ENCODE results near the gene STPG2.
"Not testable (repeated sequence)": the region's sequence is repeated elsewhere in the genome, so short reads cannot be mapped to it uniquely, and the experiment has no call there.

Gene STPG2

DNA sequence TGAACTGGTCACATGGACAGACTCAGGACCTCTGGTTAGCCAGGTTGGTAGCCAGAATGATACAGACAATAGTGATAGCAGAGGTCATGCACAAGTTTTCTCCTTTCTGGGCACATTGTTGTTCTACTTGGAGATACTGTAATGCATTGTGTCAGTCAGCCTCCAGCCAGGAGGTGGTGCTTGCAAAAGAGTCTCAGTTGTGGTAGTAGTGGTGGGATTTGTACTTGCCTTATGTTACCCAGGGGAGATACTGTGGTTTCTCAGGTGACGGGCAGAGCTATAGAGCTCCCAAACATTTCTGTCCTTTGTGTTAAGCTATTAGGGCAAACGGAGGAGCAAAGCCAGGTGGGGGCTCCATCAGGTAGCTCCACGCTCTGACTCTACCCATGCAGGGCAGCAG is 190.5 kb downstream of the STPG2 start:
- no peak for DNase-seq (ENCODE audit: extremely low read depth in 1 of 2, low read depth in 1 of 2)

- DNase-seq (ENCODE audit: extremely low read depth in 1 of 2, low read depth in 1 of 2) = no peak
Observed at GRCh38 chr4:97950836-97951235, 192.4 kb downstream of the STPG2 start.

DNA sequence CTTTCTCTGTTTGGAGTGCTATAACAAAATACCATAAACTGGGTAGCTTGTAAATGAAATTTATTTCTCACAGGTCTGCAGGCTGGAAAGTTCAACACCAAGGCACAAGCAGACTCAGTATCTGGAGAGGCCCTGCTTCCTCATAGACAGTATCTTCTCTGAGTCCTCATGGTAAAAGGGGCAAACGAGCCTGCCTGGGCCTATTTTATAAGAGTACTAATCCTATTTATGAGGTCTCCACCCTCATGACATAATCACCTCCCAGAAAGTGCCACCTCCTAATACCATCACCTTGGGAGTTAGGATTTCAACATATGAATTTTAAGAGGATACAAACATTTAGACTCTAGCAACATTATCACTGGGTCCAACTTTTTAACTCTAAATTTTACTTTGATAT is 200.3 kb downstream of the STPG2 start:
- no peak for DNase-seq (ENCODE audit: extremely low read depth in 1 of 2, low read depth in 1 of 2)

- DNase-seq (ENCODE audit: extremely low read depth in 1 of 2, low read depth in 1 of 2) = no peak
Observed at GRCh38 chr4:97942137-97942536, 201.1 kb downstream of the STPG2 start.

- DNase-seq (ENCODE audit: extremely low read depth in 1 of 2, low read depth in 1 of 2) = no peak
Observed at GRCh38 chr4:97938141-97938540, 205.1 kb downstream of the STPG2 start.

DNA sequence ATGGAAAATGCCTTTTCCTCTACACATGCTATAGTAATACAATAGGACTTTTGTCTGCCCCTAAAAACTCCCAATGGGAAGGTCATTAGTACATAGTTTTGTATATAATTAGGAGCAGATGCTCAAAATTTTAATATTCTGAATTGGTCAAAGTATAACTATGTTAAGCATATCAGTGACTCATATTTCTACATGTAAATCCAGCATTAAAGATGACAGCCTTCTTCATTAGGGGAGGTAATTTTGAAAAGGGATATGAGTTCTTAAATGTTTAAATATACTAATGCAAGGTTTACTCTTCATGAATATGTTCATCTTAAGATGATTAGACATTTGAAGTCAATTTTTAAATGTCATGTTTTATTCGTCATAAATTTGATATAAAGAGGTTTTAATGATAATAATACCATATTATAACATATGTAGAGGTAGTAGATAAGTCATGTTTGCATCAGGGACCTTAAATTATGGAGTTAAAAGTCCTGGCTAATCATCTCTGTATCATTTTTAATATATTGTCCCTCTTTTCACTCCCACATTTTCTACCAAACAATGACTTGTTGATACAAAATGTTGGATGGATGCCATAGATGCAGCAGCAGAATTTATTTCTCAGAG is 218.8 kb downstream of the STPG2 start:
- no peak for DNase-seq (ENCODE audit: extremely low read depth in 1 of 2, low read depth in 1 of 2)

- DNase-seq (ENCODE audit: extremely low read depth in 1 of 2, low read depth in 1 of 2) = no peak
Observed at GRCh38 chr4:97923096-97923495, 220.2 kb downstream of the STPG2 start.

GRCh38 chr4:97917115-97917514 is 226.2 kb downstream of the STPG2 start:
- DNase-seq (ENCODE audit: extremely low read depth in 1 of 2, low read depth in 1 of 2) = no peak

DNA sequence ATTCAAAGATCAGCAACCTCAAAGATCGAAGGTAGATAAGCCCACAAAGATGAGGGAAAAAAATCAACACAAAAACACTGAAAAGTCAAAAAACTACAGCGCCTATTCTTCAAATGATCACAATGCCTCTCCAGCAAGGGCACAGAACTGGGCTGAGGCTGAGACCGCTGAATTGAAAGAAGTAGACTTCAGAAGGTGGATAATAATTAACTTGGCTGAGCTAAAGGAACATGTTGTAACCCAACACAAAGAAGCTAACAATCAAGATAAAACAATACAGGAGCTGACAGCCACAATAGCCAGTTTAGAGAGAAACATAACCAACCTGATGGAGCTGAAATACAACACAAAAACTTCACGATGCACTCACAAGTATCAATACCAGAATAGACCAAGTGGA is 231.1 kb downstream of the STPG2 start:
- DNase-seq (ENCODE audit: extremely low read depth in 1 of 2, low read depth in 1 of 2) = no peak

DNA sequence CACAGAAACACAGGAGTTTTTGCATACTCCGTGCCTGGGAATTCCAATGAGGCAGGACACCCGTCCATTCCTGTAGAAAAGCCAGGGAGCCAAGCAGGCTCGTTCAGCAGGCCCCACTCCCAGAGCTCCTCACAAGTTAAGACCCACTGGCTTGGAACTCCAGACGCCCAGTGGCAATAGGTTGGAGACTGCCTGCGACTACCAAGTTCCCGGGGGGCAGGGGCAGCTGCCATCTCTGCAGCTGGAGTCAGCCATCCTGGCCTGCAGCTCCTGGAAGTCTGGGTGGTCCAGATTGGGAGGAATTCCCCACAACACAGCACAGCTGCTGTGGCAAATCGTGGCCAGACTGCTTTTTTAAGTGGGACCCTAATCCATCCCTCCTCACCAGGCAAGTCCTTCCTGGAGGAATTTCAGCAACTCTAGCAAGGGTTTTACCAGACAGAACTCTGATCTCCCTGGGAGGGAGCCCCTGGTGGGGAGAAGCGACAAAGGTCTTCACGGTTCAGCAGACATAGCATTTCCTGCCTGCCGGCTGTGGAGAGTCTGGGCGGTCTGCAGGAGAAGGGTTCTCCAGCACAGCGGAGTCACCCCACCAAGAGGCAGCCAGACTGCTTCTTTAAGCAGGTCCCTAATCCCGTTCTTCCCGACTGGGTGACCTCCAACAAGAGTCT is 231.9 kb downstream of the STPG2 start:
- no peak for DNase-seq (ENCODE audit: extremely low read depth in 1 of 2, low read depth in 1 of 2)

GRCh38 chr4:97910005-97910404 is 233.3 kb downstream of the STPG2 start:
- no peak for DNase-seq (ENCODE audit: extremely low read depth in 1 of 2, low read depth in 1 of 2)

- not testable (repeated sequence) for DNase-seq (ENCODE audit: extremely low read depth in 1 of 2, low read depth in 1 of 2)
Observed at GRCh38 chr4:97903436-97904189, 239.7 kb downstream of the STPG2 start.

DNA sequence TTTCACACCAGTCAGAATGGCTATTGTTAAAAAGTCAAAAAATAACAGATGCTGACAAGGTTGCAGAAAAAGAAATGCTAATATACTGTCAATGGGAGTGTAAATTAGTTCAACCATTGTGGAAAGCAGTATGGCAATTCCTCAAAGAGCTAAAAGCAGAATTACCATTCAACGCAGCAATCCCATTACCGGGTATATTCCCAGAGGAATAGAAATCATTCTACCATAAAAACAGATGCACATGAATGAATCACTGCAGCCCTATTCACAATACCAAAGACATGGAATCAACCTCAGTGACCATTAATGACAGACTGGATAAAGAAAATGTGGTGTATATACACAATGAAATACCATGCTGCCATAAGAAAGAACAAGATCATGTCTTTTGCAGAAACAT is 243.0 kb downstream of the STPG2 start:
- DNase-seq (ENCODE audit: extremely low read depth in 1 of 2, low read depth in 1 of 2) = no peak

- DNase-seq (ENCODE audit: extremely low read depth in 1 of 2, low read depth in 1 of 2) = no peak
Observed at GRCh38 chr4:97892592-97893266, 250.5 kb downstream of the STPG2 start.

- DNase-seq (ENCODE audit: extremely low read depth in 1 of 2, low read depth in 1 of 2) = no peak
Observed at GRCh38 chr4:97879942-97880341, 263.3 kb downstream of the STPG2 start.

DNA sequence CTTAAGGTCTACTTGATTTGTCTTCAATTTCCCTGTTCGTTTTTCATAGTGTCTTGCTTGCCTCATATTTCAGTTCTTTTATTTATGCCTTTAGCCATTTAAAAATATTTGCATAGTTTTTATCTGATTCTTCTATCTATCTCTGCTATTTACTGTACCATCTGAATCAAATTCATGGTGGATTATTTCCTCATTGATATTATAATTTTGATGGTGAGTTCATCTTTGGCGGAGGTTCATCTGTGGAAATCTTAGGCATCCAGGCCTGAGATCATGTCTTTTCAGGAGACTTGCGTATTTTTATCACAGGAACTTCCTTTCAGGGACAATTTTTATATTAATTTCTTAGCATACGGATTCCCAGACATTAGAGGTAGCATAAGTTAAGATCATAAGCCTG is 275.2 kb downstream of the STPG2 start:
- no peak for DNase-seq (ENCODE audit: extremely low read depth in 1 of 2, low read depth in 1 of 2)

- DNase-seq (ENCODE audit: extremely low read depth in 1 of 2, low read depth in 1 of 2) = no peak
Observed at GRCh38 chr4:97867557-97868091, 275.7 kb downstream of the STPG2 start.

DNA sequence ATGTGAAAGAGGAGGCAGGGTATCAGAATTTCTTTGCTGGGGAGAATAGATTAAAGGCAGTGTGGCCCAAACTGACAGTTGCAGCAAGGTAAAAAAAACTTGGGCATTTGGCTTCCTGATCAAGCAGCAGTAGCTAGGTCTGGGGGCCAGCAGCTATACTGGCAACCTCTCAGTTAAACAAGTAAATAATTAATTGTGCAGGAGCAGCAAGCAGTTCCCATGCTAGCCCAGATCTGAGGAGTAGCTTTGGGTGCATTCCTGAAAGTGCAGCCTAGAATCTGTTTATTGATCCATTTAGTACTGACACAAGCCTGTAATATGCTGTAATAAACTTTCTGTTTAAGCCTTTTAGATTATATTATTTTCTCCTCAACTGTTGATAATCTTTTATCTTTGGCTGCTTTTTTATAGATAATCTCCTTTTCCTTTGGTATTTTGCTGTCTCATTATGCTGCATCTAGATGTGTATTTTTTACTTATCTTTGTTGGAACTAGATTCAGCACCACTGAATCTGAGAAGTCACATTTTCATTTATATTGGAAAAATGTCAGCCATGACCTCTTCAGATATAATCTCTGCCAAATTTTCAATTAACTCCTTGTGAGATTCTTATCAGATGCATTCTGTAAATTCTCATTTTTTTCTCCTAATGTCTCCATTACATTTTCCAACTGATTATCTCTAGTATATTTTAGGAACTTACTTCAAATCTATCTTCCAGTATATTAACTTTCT is 276.3 kb downstream of the STPG2 start:
- DNase-seq (ENCODE audit: extremely low read depth in 1 of 2, low read depth in 1 of 2) = no peak

DNA sequence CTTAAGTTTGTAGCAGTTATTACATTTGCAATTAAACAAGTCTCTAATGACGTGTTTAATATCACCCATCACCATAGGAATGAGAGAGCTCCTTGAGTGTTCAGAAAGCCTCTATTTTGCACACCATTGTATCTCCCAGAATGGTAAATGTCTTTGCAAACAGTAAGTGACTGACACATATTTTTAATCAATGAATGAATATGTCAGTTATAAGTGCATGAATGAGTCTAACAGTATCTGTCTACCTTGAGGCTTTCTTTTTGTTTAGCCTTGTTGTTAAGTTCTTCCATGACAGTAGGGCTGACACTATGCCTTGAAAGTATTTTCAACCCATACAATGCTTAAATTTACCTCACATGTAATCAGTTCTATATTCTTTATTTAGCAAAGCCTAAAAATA is 292.2 kb downstream of the STPG2 start:
- DNase-seq (ENCODE audit: extremely low read depth in 1 of 2, low read depth in 1 of 2) = no peak

DNA sequence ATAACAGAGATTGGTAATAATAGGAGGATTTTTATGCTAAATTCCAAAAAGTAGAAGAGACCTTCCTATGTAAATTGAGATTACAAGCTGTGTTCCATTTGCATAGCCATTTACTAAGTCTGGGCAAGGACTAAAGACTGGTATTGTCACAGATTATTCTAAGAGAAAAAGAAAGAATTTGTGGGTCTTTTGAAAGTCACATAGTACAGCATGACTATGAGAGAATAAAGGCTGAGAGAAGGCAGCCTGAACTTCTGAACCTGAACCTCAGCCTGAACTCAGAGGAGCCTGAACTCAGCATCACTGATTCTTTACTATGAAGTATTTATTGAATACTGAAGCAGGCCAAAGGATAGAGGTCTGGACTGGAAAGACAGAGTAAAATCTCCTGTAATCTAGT is 297.5 kb downstream of the STPG2 start:
- no peak for DNase-seq (ENCODE audit: extremely low read depth in 1 of 2, low read depth in 1 of 2)

- DNase-seq (ENCODE audit: extremely low read depth in 1 of 2, low read depth in 1 of 2) = no peak
Observed at GRCh38 chr4:97841512-97841911, 301.8 kb downstream of the STPG2 start.
